Left lung (tissue), 10 donors: Measurements from ENCODE around the gene SLC23A1. TPM values are rescaled to one million over a fixed set of nuclear protein-coding genes. Genes with fewer than 3 reads are reported as not detected.
A peak's percentile ranks its signal among the peaks of the same experiment; 100 is the strongest.

ENCODE experiments used
- ATAC-seq: fragments of 200-7000 bp; cut with Tn5 transposase; one replicate; pipeline ENCODE4 v1.9.1; 2020; ENCODE audit warnings: moderate library complexity
- DNase-seq, 4 donors: peaks; one replicate each; pipeline ENCODE4 v3.0.0-alpha.2; 2013 to 2020
- H3K27ac ChIP-seq, 2 donors: fragments of 200-600 bp; sonication (generic) in 1 of 2; one replicate each; pipeline versions ENCODE4 v1.5.0 to v1.8.0; 2020 to 2021
- H3K27me3 ChIP-seq, 2 donors: fragments of 200-600 bp; sonication (generic) in 1 of 2; one replicate each; pipeline versions ENCODE4 v1.5.0 to v1.8.0; 2020 to 2021
- H3K36me3 ChIP-seq, 2 donors: fragments of 200-600 bp; sonication (generic) in 1 of 2; one replicate each; pipeline versions ENCODE4 v1.5.0 to v1.8.0; 2020 to 2021
- H3K4me1 ChIP-seq, 2 donors: fragments of 200-600 bp; one replicate each; pipeline ENCODE4 v1.8.0; 2021
- H3K4me3 ChIP-seq, 2 donors: fragments of 200-600 bp; sonication (generic) in 1 of 2; one replicate each; pipeline versions ENCODE4 v1.5.0 to v1.8.0; 2020 to 2021; ENCODE audit warnings: mild to moderate bottlenecking in 1 of 2
- H3K9me3 ChIP-seq, 2 donors: fragments of 200-600 bp; sonication (generic) in 1 of 2; one replicate each; pipeline versions ENCODE4 v1.5.0 to v1.8.0; 2020 to 2021
- CTCF ChIP-seq, 2 donors: fragments of 200-600 bp; sonication (generic) in 1 of 2; IDR thresholded peaks; one replicate each; pipeline versions ENCODE4 v1.5.0 to v1.8.0; 2021; ENCODE audit warnings: antibody characterized with exemption in 2 of 2
- intact Hi-C, 2 donors: fragments of 100-400 bp; cut with DNase I; formaldehyde crosslinking; loops; one replicate each; pipeline versions ENCODE4 v1.11.2 to v1.14.2; 2022
- polyA plus RNA-seq, 6 donors: library from polyadenylated mRNA; unstranded; fragments of 120-200 nt; gene quantifications; one replicate each; pipeline ENCODE4 v1.2.1, GENCODE V29; 2013; ENCODE audit not compliant: insufficient read length in 6 of 6
- total RNA-seq, 2 donors: library from RNA; stranded (reverse); fragmentation: NEBNext Ultra II Directional; extraction: Animal tissue kit (Norgen Biotek cat#: 25700); gene quantifications; one replicate each; pipeline ENCODE4 v1.2.1, GENCODE V29; 2021
- donor health status: DM: no; HTN: yes; CAD: no.
- donor health status: DM: no; HTN: no; CAD: no.

Gene SLC23A1
- total and polyA plus RNA-seq, 8 donors, result 0.70 to 2.2 (median 1.5) TPM; not detected in 1

GRCh38 chr5:139394654-139395566 lies 11.8 kb upstream of the SLC23A1 start, which contains the start of gene PROB1:
Gene PROB1 (minus strand): TSS chr5:139395104. CDS start chr5:139395081, 23 bp downstream.
- peak within 1 kb of the TSS in 1 of 2 donors; percentile 23 for H3K27ac ChIP-seq
- peaks cover 15 to 40% of the 10 kb centered on the region in 2 donors for H3K4me1 ChIP-seq
- peak in 1 of 4 donors; percentile 10 for DNase-seq
- peaks cover 16 to 42% of the 10 kb centered on the region in 2 donors for H3K27me3 ChIP-seq
- intact Hi-C loops, result no loop called here
- TF ChIP-seq CTCF (IDR thresholded peaks at IDR 0.05), result no peak
- H3K4me3 ChIP-seq, result peak within 1 kb of the TSS; percentile 35 to 67
- H3K9me3 ChIP-seq, result no peaks in the 10 kb centered on the region
- no peaks in the 10 kb centered on the region for H3K36me3 ChIP-seq
- peak; percentile 8 for ATAC-seq

DNA sequence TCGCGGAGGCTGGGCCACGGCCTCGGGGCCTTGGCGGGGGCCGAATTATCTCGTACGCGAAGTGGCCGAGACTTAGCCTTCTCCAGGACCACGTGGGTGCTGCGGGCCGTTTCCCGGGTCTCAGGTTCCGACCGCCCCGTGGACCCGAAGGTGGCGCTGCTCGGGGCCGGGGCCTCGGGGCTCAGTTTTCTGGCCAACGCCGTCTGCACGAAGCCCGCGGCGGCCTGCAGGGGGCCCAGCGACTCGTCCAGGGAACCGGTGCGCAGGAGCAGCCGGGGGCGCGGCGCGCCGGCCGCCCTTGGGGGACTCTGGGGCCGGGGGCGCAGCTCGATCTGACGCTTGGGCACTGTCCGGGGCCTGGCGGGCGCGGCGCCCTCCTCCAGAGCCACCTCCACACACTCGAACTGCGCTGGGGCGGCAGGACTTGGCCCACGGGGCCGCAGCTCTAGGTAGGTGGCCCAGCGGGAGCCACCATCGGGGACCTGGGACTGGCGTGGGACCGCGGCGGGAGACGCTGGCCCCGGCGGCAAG lies 11.1 kb upstream of the SLC23A1 start:
- DNase-seq, result peak in 3 of 4 donors; percentile 24 to 87 (median 48)
- Histone ChIP-seq H3K9me3 (no peaks in the 10 kb centered on the region), H3K36me3 (no peaks in the 10 kb centered on the region), H3K4me3 (peak overlapping the region; percentile 35 to 67), H3K4me1 (peaks cover 15 to 41% of the 10 kb centered on the region in 2 donors), H3K27me3 (peaks cover 16 to 42% of the 10 kb centered on the region in 2 donors), H3K27ac (no peak overlapping the region)
- intact Hi-C loops, result no loop called here
- TF ChIP-seq CTCF (IDR thresholded peaks at IDR 0.05), result peak in 1 of 2 donors; percentile 65
- peak; percentile 52 for ATAC-seq

GRCh38 chr5:139393497-139394122 lies 10.5 kb upstream of the SLC23A1 start:
- peaks cover 16 to 42% of the 10 kb centered on the region in 2 donors for H3K27me3 ChIP-seq
- no peak for TF ChIP-seq CTCF (IDR thresholded peaks at IDR 0.05)
- H3K4me1 ChIP-seq, result peaks cover 15 to 47% of the 10 kb centered on the region in 2 donors
- DNase-seq (peak in 1 of 4 donors; percentile 9), ATAC-seq (no peak)
- peak overlapping the region; percentile 35 to 67 for H3K4me3 ChIP-seq
- no peaks in the 10 kb centered on the region for H3K9me3 ChIP-seq
- no peak overlapping the region for H3K27ac ChIP-seq
- no peaks in the 10 kb centered on the region for H3K36me3 ChIP-seq
- intact Hi-C loops, result no loop called here

- intact Hi-C loops, result no loop called here
- peak overlapping the region in 1 of 2 donors; percentile 13 for H3K27ac ChIP-seq
- H3K9me3 ChIP-seq, result no peaks in the 10 kb centered on the region
- ATAC-seq, result peak; percentile 68
- DNase-seq, result peak; percentile 37 to 95 (median 66)
- peak; percentile 29 to 69 for TF ChIP-seq CTCF (IDR thresholded peaks at IDR 0.05)
- H3K36me3 ChIP-seq, result no peaks in the 10 kb centered on the region
- peaks cover 16 to 42% of the 10 kb centered on the region in 2 donors for H3K27me3 ChIP-seq
- H3K4me1 ChIP-seq, result peaks cover 15 to 54% of the 10 kb centered on the region in 2 donors
- peak overlapping the region; percentile 35 to 67 for H3K4me3 ChIP-seq
These were observed 9.8 kb upstream of the SLC23A1 start for GRCh38 chr5:139392678-139393496.
